ENCODE data around the gene TACC2. TPM values are rescaled to one million over a fixed set of nuclear protein-coding genes. Genes with fewer than 3 reads are reported as not detected.
"Not testable (repeated sequence)": the region's sequence is repeated elsewhere in the genome, so short reads cannot be mapped to it uniquely, and the experiment has no call there.

Gene TACC2
- total and polyA plus RNA-seq, 3 experiments from 2014 or later, result not detected

DNA sequence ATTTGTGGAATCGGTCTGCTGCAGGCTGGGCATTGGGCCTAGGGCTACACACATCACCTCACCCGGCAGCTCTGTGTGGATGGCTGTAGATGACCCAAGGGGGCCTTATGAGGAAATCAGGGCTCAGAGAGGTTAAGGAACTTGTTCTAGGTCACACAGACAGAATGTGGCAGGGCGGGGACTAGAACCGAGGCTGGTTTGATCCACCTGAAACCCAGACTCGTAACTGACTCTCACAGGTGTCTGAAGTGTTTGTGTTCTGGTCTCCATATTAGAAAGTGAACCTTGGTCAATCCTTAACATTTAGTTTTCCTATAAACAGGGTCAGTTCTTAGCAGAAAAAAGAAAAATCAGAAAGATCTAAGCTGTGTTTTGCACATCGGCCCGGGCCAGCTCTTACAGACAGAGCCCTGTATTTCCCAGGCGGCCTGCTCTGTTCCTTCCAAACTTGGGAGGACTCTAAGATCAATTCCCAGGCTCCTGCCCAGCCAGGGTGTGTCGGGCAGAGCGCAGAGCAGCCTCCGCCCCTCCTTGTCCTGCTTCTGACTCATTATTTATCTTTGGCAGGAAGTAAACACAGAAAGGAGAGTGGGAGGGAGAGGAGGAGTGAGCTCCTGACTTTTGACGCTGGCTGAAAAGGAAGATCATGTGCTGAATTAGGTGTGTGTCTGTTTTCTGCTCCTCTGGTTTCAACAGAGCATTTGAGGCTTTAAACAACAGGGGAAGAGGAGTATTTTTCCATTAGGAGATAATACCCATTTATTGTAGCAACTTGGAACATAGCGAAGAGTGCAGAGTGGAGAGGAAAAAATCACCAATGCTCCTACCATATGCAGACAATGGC lies 74.1 kb downstream of the TACC2 start:
- no peaks in the 10 kb centered on the region for H3K27me3 ChIP-seq (ENCODE audit: insufficient read depth, low read length, poor library complexity, severe bottlenecking)
- H3K27ac Mint-ChIP-seq, result no peak overlapping the region
- DNase-seq, result no peak
- ChIA-PET POLR2A (no interaction called here), CTCF (no interaction called here)
- no peaks in the 10 kb centered on the region for H3K36me3 ChIP-seq (ENCODE audit: insufficient read depth, low read length)
- no peaks in the 10 kb centered on the region for H3K4me1 ChIP-seq (ENCODE audit: insufficient read depth, low read length)
- H3K36me3 Mint-ChIP-seq, result peaks cover 0 to 4% (median 0%) of the 10 kb centered on the region in 3 donors
- H3K4me1 Mint-ChIP-seq, result no peaks in the 10 kb centered on the region
- H3K4me3 ChIP-seq (ENCODE audit: low read length), result no peak overlapping the region
- no peak overlapping the region for H3K27ac ChIP-seq (ENCODE audit: low read depth, low read length)
- peaks cover 0 to 7% (median 4%) of the 10 kb centered on the region in 5 donors for H3K9me3 Mint-ChIP-seq
- H3K4me3 Mint-ChIP-seq, result no peak overlapping the region
- H3K27me3 Mint-ChIP-seq, result peaks cover 5 to 11% of the 10 kb centered on the region in 2 donors
- H3K9me3 ChIP-seq (ENCODE audit: low read length), result no peaks in the 10 kb centered on the region

- H3K27me3 Mint-ChIP-seq; H3K4me3 Mint-ChIP-seq; POLR2A ChIA-PET; H3K36me3 Mint-ChIP-seq; H3K9me3 Mint-ChIP-seq; H3K4me1 ChIP-seq (ENCODE audit: insufficient read depth, low read length); H3K27ac Mint-ChIP-seq; H3K27ac ChIP-seq (ENCODE audit: low read depth, low read length); H3K27me3 ChIP-seq (ENCODE audit: insufficient read depth, low read length, poor library complexity, severe bottlenecking); H3K4me3 ChIP-seq (ENCODE audit: low read length); H3K4me1 Mint-ChIP-seq; H3K9me3 ChIP-seq (ENCODE audit: low read length); H3K36me3 ChIP-seq (ENCODE audit: insufficient read depth, low read length); DNase-seq: not testable (repeated sequence)
- CTCF ChIA-PET, result interaction anchor here (1.8 kb wide), 1 partner anchor 9 kb away, joined by 4 read pairs; no protein-coding TSS in a partner anchor
Measured at GRCh38 chr10:122066337-122066939, 77.5 kb downstream of the TACC2 start.

- no peaks in the 10 kb centered on the region for H3K4me1 Mint-ChIP-seq
- POLR2A ChIA-PET, result no interaction called here
- H3K27me3 ChIP-seq (ENCODE audit: insufficient read depth, low read length, poor library complexity, severe bottlenecking), result peaks cover 3% of the 10 kb centered on the region
- CTCF ChIA-PET, result no interaction called here
- H3K9me3 Mint-ChIP-seq, result peaks cover 2 to 7% (median 2%) of the 10 kb centered on the region in 5 donors
- H3K4me1 ChIP-seq (ENCODE audit: insufficient read depth, low read length), result no peaks in the 10 kb centered on the region
- peaks cover 0 to 4% (median 0%) of the 10 kb centered on the region in 3 donors for H3K36me3 Mint-ChIP-seq
- no peak overlapping the region for H3K27ac Mint-ChIP-seq
- peaks cover 2 to 19% of the 10 kb centered on the region in 2 donors for H3K27me3 Mint-ChIP-seq
- no peak overlapping the region for H3K27ac ChIP-seq (ENCODE audit: low read depth, low read length)
- H3K36me3 ChIP-seq (ENCODE audit: insufficient read depth, low read length), result no peaks in the 10 kb centered on the region
- H3K9me3 ChIP-seq (ENCODE audit: low read length), result no peaks in the 10 kb centered on the region
- H3K4me3 ChIP-seq (ENCODE audit: low read length), result no peak overlapping the region
- DNase-seq, result no peak
- no peak overlapping the region for H3K4me3 Mint-ChIP-seq
Measured at GRCh38 chr10:122068844-122069243, 79.9 kb downstream of the TACC2 start.

DNA sequence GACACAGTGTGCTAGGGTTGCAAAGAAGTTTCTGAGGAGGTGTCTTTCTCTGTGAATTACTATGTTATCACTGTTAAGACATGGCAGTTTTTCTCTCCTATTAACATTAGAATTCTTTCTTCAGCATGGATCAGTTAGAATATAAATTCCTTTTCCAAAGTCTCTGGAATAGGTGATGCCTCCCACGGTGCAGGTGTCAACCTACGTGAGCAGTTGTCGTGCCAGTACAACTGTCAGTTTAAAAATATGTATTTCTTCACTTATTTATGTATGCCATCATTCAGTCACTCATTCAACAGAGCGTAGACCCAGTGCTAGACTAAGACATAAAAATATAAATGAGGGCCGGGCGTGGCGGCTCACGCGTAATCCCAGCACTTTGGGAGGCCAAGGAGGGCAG lies 83.5 kb downstream of the TACC2 start:
- no peaks in the 10 kb centered on the region for H3K36me3 ChIP-seq (ENCODE audit: insufficient read depth, low read length)
- H3K4me3 ChIP-seq (ENCODE audit: low read length), result no peak overlapping the region
- no peak overlapping the region for H3K27ac Mint-ChIP-seq
- H3K9me3 ChIP-seq (ENCODE audit: low read length), result no peaks in the 10 kb centered on the region
- H3K4me3 Mint-ChIP-seq, result no peak overlapping the region
- no peaks in the 10 kb centered on the region for H3K4me1 ChIP-seq (ENCODE audit: insufficient read depth, low read length)
- peaks cover 3% of the 10 kb centered on the region for H3K27me3 ChIP-seq (ENCODE audit: insufficient read depth, low read length, poor library complexity, severe bottlenecking)
- no peaks in the 10 kb centered on the region for H3K4me1 Mint-ChIP-seq
- peaks cover 0 to 3% (median 2%) of the 10 kb centered on the region in 5 donors for H3K9me3 Mint-ChIP-seq
- CTCF ChIA-PET, result no interaction called here
- H3K36me3 Mint-ChIP-seq, result no peaks in the 10 kb centered on the region
- H3K27ac ChIP-seq (ENCODE audit: low read depth, low read length), result no peak overlapping the region
- no peak for DNase-seq
- POLR2A ChIA-PET, result no interaction called here
- peaks cover 0 to 16% of the 10 kb centered on the region in 2 donors for H3K27me3 Mint-ChIP-seq

GRCh38 chr10:122073508-122073907 lies 84.5 kb downstream of the TACC2 start:
- H3K4me3 ChIP-seq (ENCODE audit: low read length), result no peak overlapping the region
- CTCF ChIA-PET, result no interaction called here

DNA sequence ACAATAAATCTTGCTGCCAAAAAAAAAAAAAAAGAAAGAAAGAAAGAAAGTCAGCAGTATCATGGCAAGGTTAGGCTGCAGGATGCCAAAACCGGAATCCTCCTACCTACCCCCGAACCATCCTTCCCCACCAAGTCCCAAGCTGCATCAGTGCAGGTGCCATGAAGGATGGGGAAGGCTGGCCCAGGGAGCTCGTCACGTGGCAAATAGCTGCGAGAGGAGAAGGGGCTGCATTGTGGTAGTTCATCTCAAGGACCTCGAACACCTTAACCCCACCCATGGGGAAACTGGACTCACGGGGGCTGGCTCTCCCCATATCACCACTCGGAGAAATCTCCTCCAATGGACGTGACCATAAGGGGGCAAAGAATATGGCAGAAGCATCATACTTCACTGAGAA lies 86.2 kb downstream of the TACC2 start:
- ChIA-PET POLR2A (interaction anchor here (0.5 kb wide), 1 partner anchor 1344 kb away, joined by 4 read pairs; no protein-coding TSS in a partner anchor), CTCF (interaction anchor here (1.4 kb wide), 1 partner anchor 8 kb away, joined by 4 read pairs; no protein-coding TSS in a partner anchor)
- Mint-ChIP-seq H3K36me3 (no peaks in the 10 kb centered on the region), H3K9me3 (peaks cover 0 to 2% (median 0%) of the 10 kb centered on the region in 5 donors), H3K4me1 (no peaks in the 10 kb centered on the region), H3K4me3 (no peak overlapping the region), H3K27ac (no peak overlapping the region), H3K27me3 (peaks cover 2 to 12% of the 10 kb centered on the region in 2 donors)
- H3K9me3 ChIP-seq (ENCODE audit: low read length), result no peaks in the 10 kb centered on the region
- no peaks in the 10 kb centered on the region for H3K4me1 ChIP-seq (ENCODE audit: insufficient read depth, low read length)
- H3K36me3 ChIP-seq (ENCODE audit: insufficient read depth, low read length), result no peaks in the 10 kb centered on the region
- DNase-seq, result no peak
- H3K4me3 ChIP-seq (ENCODE audit: low read length), result no peak overlapping the region
- no peaks in the 10 kb centered on the region for H3K27me3 ChIP-seq (ENCODE audit: insufficient read depth, low read length, poor library complexity, severe bottlenecking)
- H3K27ac ChIP-seq (ENCODE audit: low read depth, low read length), result no peak overlapping the region

More at GRCh38 chr10:122073508-122073907, 84.5 kb downstream of the TACC2 start:
- Histone ChIP-seq H3K27me3 (ENCODE audit: insufficient read depth, low read length, poor library complexity, severe bottlenecking) (peaks cover 3% of the 10 kb centered on the region), H3K36me3 (ENCODE audit: insufficient read depth, low read length) (no peaks in the 10 kb centered on the region), H3K9me3 (ENCODE audit: low read length) (no peaks in the 10 kb centered on the region), H3K27ac (ENCODE audit: low read depth, low read length) (no peak overlapping the region), H3K4me1 (ENCODE audit: insufficient read depth, low read length) (no peaks in the 10 kb centered on the region)
- Mint-ChIP-seq H3K36me3 (no peaks in the 10 kb centered on the region), H3K27ac (no peak overlapping the region), H3K27me3 (peaks cover 0 to 16% of the 10 kb centered on the region in 2 donors), H3K4me1 (no peaks in the 10 kb centered on the region), H3K9me3 (peaks cover 0 to 3% (median 0%) of the 10 kb centered on the region in 5 donors), H3K4me3 (no peak overlapping the region)
- POLR2A ChIA-PET, result no interaction called here
- DNase-seq, result no peak

DNA sequence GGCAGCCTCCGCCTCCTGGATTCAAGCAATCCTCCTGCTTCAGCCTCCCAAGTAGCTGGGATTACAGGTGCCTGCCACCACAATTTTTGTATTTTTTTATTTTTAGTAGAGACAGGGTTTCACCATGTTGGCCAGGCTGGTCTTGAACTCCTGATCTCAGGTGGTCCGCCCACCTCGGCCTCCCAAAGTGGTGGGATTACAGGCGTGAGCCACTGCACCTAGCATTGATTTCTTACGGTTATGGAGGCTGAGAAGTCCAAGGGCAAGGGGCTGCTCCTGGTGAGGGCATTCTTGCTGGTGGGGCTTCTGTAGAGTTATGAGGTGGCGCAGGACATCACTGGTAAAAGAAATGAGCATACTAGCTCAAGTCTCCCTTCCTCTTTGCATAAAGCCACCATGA lies 86.9 kb downstream of the TACC2 start:
- DNase-seq; H3K4me1 Mint-ChIP-seq; H3K9me3 ChIP-seq (ENCODE audit: low read length); H3K4me3 ChIP-seq (ENCODE audit: low read length); H3K36me3 Mint-ChIP-seq; H3K9me3 Mint-ChIP-seq; H3K36me3 ChIP-seq (ENCODE audit: insufficient read depth, low read length); H3K27ac ChIP-seq (ENCODE audit: low read depth, low read length); H3K27ac Mint-ChIP-seq; H3K4me1 ChIP-seq (ENCODE audit: insufficient read depth, low read length); H3K4me3 Mint-ChIP-seq; H3K27me3 ChIP-seq (ENCODE audit: insufficient read depth, low read length, poor library complexity, severe bottlenecking); POLR2A ChIA-PET: not testable (repeated sequence)
- CTCF ChIA-PET, result interaction anchor here (1.4 kb wide), 1 partner anchor 9 kb away, joined by 4 read pairs; no protein-coding TSS in a partner anchor
- H3K27me3 Mint-ChIP-seq, result peaks cover 2 to 11% of the 10 kb centered on the region in 2 donors

- H3K4me3 Mint-ChIP-seq, result no peak overlapping the region
- ChIA-PET POLR2A (no interaction called here), CTCF (no interaction called here)
- Histone ChIP-seq H3K27ac (ENCODE audit: low read depth, low read length) (no peak overlapping the region), H3K36me3 (ENCODE audit: insufficient read depth, low read length) (no peaks in the 10 kb centered on the region), H3K4me3 (ENCODE audit: low read length) (no peak overlapping the region), H3K9me3 (ENCODE audit: low read length) (no peaks in the 10 kb centered on the region), H3K27me3 (ENCODE audit: insufficient read depth, low read length, poor library complexity, severe bottlenecking) (no peaks in the 10 kb centered on the region), H3K4me1 (ENCODE audit: insufficient read depth, low read length) (no peaks in the 10 kb centered on the region)
- no peaks in the 10 kb centered on the region for H3K4me1 Mint-ChIP-seq
- H3K9me3 Mint-ChIP-seq, result peaks cover 0 to 2% (median 0%) of the 10 kb centered on the region in 5 donors
- H3K27me3 Mint-ChIP-seq, result peaks cover 2 to 6% of the 10 kb centered on the region in 2 donors
- H3K27ac Mint-ChIP-seq, result peak overlapping the region in 1 of 8 donors; percentile 60
- H3K36me3 Mint-ChIP-seq, result no peaks in the 10 kb centered on the region
- DNase-seq, result no peak
Measured at GRCh38 chr10:122077311-122077875, 88.4 kb downstream of the TACC2 start.

Data from CD8-positive, alpha-beta memory T cell (primary cell).